ENCODE measurements around the gene COL5A1.

DNA sequence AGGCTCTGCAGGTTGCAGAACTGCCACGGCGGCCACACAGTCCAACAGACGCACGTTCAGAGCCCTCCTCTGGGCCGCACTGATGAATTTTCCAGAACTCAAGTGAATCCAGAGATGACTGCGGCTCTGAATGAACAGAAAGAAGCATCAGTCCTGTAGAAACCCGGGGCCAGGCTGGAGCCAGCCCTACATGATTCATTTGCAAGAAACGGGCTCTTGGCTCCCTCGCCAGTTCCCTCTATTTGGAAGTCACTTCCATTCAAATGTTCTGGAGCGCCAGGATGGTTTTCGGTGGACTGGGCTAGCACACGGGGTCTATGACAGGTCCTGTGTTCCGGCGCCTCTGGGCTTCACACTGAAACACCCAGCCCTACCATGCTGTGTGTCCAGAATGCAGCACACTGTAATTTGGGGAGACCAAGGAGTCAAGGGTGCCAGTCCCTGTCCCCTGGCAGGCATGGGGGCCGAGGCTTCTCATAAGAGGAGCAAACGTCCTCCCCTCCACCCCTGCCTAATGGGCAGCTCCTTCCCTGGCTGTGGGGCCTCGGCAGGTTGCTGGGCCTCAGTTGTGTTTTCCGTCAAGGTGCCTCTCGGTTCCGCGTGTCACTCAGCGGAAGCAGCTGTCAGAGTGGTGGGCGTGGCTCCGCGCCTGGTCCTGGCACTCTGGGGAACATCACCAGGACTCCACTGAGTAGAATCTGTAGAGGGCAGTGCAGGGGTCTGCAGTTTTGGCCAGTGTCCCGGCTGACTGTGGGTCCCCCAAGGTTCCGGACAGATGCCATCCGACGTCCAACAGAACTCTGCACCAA lies 18.1 kb upstream of the COL5A1 start:
- TF ChIP-seq, protein P1, sequence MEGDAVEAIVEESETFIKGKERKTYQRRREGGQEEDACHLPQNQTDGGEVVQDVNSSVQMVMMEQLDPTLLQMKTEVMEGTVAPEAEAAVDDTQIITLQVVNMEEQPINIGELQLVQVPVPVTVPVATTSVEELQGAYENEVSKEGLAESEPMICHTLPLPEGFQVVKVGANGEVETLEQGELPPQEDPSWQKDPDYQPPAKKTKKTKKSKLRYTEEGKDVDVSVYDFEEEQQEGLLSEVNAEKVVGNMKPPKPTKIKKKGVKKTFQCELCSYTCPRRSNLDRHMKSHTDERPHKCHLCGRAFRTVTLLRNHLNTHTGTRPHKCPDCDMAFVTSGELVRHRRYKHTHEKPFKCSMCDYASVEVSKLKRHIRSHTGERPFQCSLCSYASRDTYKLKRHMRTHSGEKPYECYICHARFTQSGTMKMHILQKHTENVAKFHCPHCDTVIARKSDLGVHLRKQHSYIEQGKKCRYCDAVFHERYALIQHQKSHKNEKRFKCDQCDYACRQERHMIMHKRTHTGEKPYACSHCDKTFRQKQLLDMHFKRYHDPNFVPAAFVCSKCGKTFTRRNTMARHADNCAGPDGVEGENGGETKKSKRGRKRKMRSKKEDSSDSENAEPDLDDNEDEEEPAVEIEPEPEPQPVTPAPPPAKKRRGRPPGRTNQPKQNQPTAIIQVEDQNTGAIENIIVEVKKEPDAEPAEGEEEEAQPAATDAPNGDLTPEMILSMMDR (IDR thresholded peaks at IDR 0.05) = no peak
- no peak for TF ChIP-seq POLR2A (IDR thresholded peaks at IDR 0.05)
- TF ChIP-seq EP300 (IDR thresholded peaks at IDR 0.05; ENCODE audit: low read depth) = no peak
